K562 (cell line): ENCODE measurements around the gene MPG. TPM values are rescaled to one million over a fixed set of nuclear protein-coding genes. Genes with fewer than 3 reads are reported as not detected.

Experiments
- ATAC-seq: fragments of 200-7000 bp; cut with Tn5 transposase; 3 replicates; pipeline ENCODE4 v1.9.1; 2020; ENCODE audit warnings: moderate library complexity
- BruUV-seq: library from RNA; stranded (reverse); fragments of 400-500 nt; replicated peaks from 2 replicates; lab custom pipeline; 2021; lab: Mats Ljungman, UMichigan
- CTCF ChIA-PET: fragments of 300-600 bp; formaldehyde crosslinking; extraction: SDS; loops from one replicate; lab custom pipeline; 2021; ENCODE audit warnings: low intra/inter-chr PET ratio; lab: Yijun Ruan, JAX
- POLR2A ChIA-PET: fragments of 300-600, 350-650 bp; sonication (Branson Sonifier 250); formaldehyde crosslinking; extraction: SDS; loops from one replicate; lab custom pipeline; 2021; ENCODE audit warnings: antibody characterized with exemption, inconsistent platforms; lab: Yijun Ruan, JAX
- DNase-seq, 4 experiments: peaks; one replicate each; pipeline versions ENCODE4 v3.0.0 to v3.0.0-alpha.2; 2011 to 2018; ENCODE audit warnings: low spot score in 3 of 4, mixed read lengths in 3 of 4; ENCODE audit errors: extremely low read depth in 1 of 4
- FAIRE-seq: peaks from 2 replicates; lab custom pipeline; 2011; peaks lifted over from hg19 to GRCh38; lab: Jason Lieb, UNC
- H2AFZ ChIP-seq: 2 replicates; pipeline ENCODE4 v1.6.0; 2011; ENCODE audit warnings: low read depth, low read length, control low read depth, inconsistent platforms
- H3K27ac ChIP-seq: fragments of 200-600 bp; 3 replicates; pipeline ENCODE4 v1.8.0; 2011; ENCODE audit warnings: low read depth, mild to moderate bottlenecking, control low read depth, inconsistent platforms, low read length, moderate library complexity, mixed read lengths; ENCODE audit errors: extremely low read depth
- H3K27me3 ChIP-seq, 2 experiments: fragments of 300-600 bp in 1 of 2; 2 replicates in 1 of 2; 3 replicates in 1 of 2; pipeline versions ENCODE4 v1.6.0 to v1.8.0; 2011; ENCODE audit warnings: inconsistent platforms in 2 of 2, low read length in 2 of 2, mild to moderate bottlenecking in 1 of 2, mixed read lengths in 1 of 2, moderate library complexity in 1 of 2; ENCODE audit not compliant: control insufficient read depth in 2 of 2, insufficient read depth in 2 of 2
- H3K36me3 ChIP-seq: fragments of 300-600 bp; 3 replicates; pipeline ENCODE4 v1.8.0; 2011; ENCODE audit warnings: mild to moderate bottlenecking, low read length, inconsistent platforms; ENCODE audit not compliant: control insufficient read depth, insufficient read depth
- H3K4me1 ChIP-seq, 2 experiments: fragments of 200-600 bp in 1 of 2; replicated peaks in 1 of 2; 2 replicates in 1 of 2; 3 replicates in 1 of 2; pipeline versions ENCODE4 v1.5.1 to v1.8.0; 2011; ENCODE audit warnings: inconsistent platforms in 2 of 2, low read length in 2 of 2, mild to moderate bottlenecking in 1 of 2, mixed read lengths in 1 of 2, moderate library complexity in 1 of 2; ENCODE audit not compliant: control insufficient read depth in 2 of 2, insufficient read depth in 2 of 2
- H3K4me2 ChIP-seq: 2 replicates; pipeline ENCODE4 v1.6.1; 2011; ENCODE audit warnings: low read length, control low read depth, inconsistent platforms, mixed read lengths; ENCODE audit not compliant: insufficient read depth
- H3K4me3 ChIP-seq: fragments of 200-600 bp; sonication (generic), shearing (Covaris generic); 2 replicates; pipeline ENCODE4 v1.5.1; 2016; ENCODE audit warnings: control low read depth, inconsistent platforms
- H3K79me2 ChIP-seq: fragments of 200-600 bp; 3 replicates; pipeline ENCODE4 v1.8.0; 2011; ENCODE audit warnings: low read length, inconsistent platforms; ENCODE audit not compliant: control insufficient read depth, insufficient read depth
- H3K9ac ChIP-seq, 2 experiments: 2 replicates each; pipeline versions ENCODE4 v1.6.0 to v1.6.1; 2011; ENCODE audit warnings: low read depth in 2 of 2, low read length in 2 of 2, control low read depth in 1 of 2, inconsistent platforms in 1 of 2, mild to moderate bottlenecking in 1 of 2, mixed read lengths in 1 of 2; ENCODE audit not compliant: insufficient read depth in 1 of 2
- H3K9me1 ChIP-seq: one replicate; pipeline ENCODE4 v1.6.0; 2011; ENCODE audit warnings: inconsistent platforms, mild to moderate bottlenecking, low read length, moderate library complexity; ENCODE audit not compliant: control insufficient read depth, insufficient read depth
- H3K9me3 ChIP-seq: replicated peaks from 2 replicates; pipeline ENCODE4 v1.5.1; 2011; ENCODE audit warnings: low read depth, low read length, inconsistent platforms; ENCODE audit not compliant: control insufficient read depth, insufficient read depth
- H4K20me1 ChIP-seq: replicated peaks from 2 replicates; pipeline ENCODE4 v1.6.1; 2011; ENCODE audit warnings: low read length, inconsistent platforms, mixed read lengths; ENCODE audit not compliant: control insufficient read depth, insufficient read depth
- CTCF ChIP-seq, 3 experiments: IDR thresholded peaks in 2 of 3; conservative IDR thresholded peaks in 1 of 3; 2 replicates each; pipeline ENCODE4 v1.5.1; 2011 to 2012; ENCODE audit warnings: low read length in 3 of 3, mild to moderate bottlenecking in 3 of 3, control low read depth in 2 of 3, improper control_type of control experiment in 1 of 3, inconsistent platforms in 1 of 3, low read depth in 1 of 3, mixed read lengths in 1 of 3, moderate library complexity in 1 of 3; ENCODE audit not compliant: insufficient read depth in 2 of 3
- RBM25 ChIP-seq: fragments of 200-400 bp; formaldehyde crosslinking; IDR thresholded peaks from 2 replicates; pipeline ENCODE4 v1.6.1; 2018; ENCODE audit warnings: low read length, low read depth, moderate library complexity; ENCODE audit not compliant: severe bottlenecking
- WGBS: fragments of 100-300 bp; shearing (Covaris generic); methylation state at CpG from one replicate; pipeline ENCODE4 v1.1.6; 2016; ENCODE audit warnings: low coverage, mixed read lengths; ENCODE audit not compliant: insufficient coverage; ENCODE audit errors: missing lambda C conversion rate; 5-methylcytosine and 5-hydroxymethylcytosine counted together
- in situ Hi-C: fragments of 300-500 bp; cut with MboI; formaldehyde crosslinking; loops from 4 replicates; pipeline ENCODE4 v1.15.0; 2018; ENCODE audit warnings: inconsistent platforms, mixed read lengths
- intact Hi-C: fragments of 100-400 bp; cut with micrococcal nuclease; formaldehyde crosslinking; loops from 2 replicates; pipeline ENCODE4 v1.14.2; 2022
- polyA plus RNA-seq, 8 experiments: library from polyadenylated mRNA; depleted of rRNA in 4 of 8; stranded (reverse) in 5 of 8; unstranded in 3 of 8; fragments of >200 nt; fragmentation: Nextera tagmentation in 2 of 8; fragmentation: Illumina TruSeq in 1 of 8; extraction: Ambion mirVana in 2 of 8; extraction: Trizol in 1 of 8; gene quantifications; 2 replicates each; pipeline versions ENCODE4 v1.2.1 to v1.2.3, GENCODE V29; 2011 to 2014; ENCODE audit warnings: inconsistent platforms in 1 of 8, missing spikeins in 1 of 8
- total RNA-seq, 7 experiments: library from RNA; depleted of rRNA in 6 of 7; stranded (reverse); fragments of >200 nt in 6 of 7; fragmentation: Illumina TruSeq in 2 of 7; extraction: Trizol in 2 of 7; gene quantifications; 2 replicates each; pipeline versions ENCODE4 v1.2.1 to v1.2.3, GENCODE V29; 2011 to 2021; ENCODE audit warnings: low replicate concordance in 1 of 7

Gene MPG
- total and polyA plus RNA-seq, 9 of the 15 experiments (the other 6 are each of a cell fraction or from before 2014, with no cell fraction given) = 0.42 to 226 (median 36.2) TPM

- DNase-seq (no peak), FAIRE-seq (no peak)
- POLR2A ChIA-PET = interaction anchor here (0.8 to 1.6 kb wide), 5 partner anchors 10 to 30 kb away, joined by 3 to 9 read pairs (median 3); partner anchors contain the start of genes POLR3K and SNRNP25
- Histone ChIP-seq H3K27me3 (no peaks in the 10 kb centered on the region), H3K4me2 (no peak overlapping the region)
- TF ChIP-seq CTCF (IDR thresholded peaks at IDR 0.05 in 2 of 3, conservative IDR thresholded peaks at IDR 0.05 in 1 of 3; ENCODE audit: insufficient read depth in 2 of 3, low read depth in 1 of 3, low read length in 3 of 3) (0 out of 6 replicates have a peak, but pooled peaks of 1 of the 3 experiments have one; percentile 12), RBM25 (no peak)
- TF ChIP-seq, all 486 proteins: peak for 1
- Histone ChIP-seq H3K36me3 (peaks cover 7% of the 10 kb centered on the region; the same call in 1 of the 3 replicates), H3K27ac (no peak overlapping the region), H2AFZ (no peak overlapping the region), H3K9me1 (peaks cover 5% of the 10 kb centered on the region), H3K79me2 (peaks cover 26% of the 10 kb centered on the region), H4K20me1 (peaks cover 10% of the 10 kb centered on the region), H3K9ac (no peak overlapping the region; a peak in 1 of 4 replicates), H3K4me1 (peaks cover 32 to 80% of the 10 kb centered on the region in 2 experiments), H3K4me3 (no peak overlapping the region), H3K9me3 (no peaks in the 10 kb centered on the region; the same call in 1 of the 2 replicates)
- no TSS peak for BruUV-seq
- intact Hi-C loops (no loop called here), in situ Hi-C loops (no loop called here)
- CTCF ChIA-PET = no interaction called here
- no peak for ATAC-seq
- WGBS = 81% methylated on average over 14 of the region's 16 CpGs
Measured at GRCh38 chr16:74747-75334, 3.2 kb upstream of the MPG start.
